Brain microvascular endothelial cell (primary cell): Measurements from ENCODE around the gene HERPUD1.
"Not testable (repeated sequence)": the region's sequence is repeated elsewhere in the genome, so short reads cannot be mapped to it uniquely, and the experiment has no call there.

Experiments used
- DNase-seq: peaks from one replicate; pipeline ENCODE4 v3.0.0-alpha.2; 2020
- H3K27ac ChIP-seq: fragments of 250-450 bp; sonication (Bioruptor Pico); 2 replicates; pipeline ENCODE4 v1.5.1; 2020; ENCODE audit warnings: mild to moderate bottlenecking, moderate library complexity
- H3K27me3 ChIP-seq: fragments of 250-450 bp; sonication (Bioruptor Pico); replicated peaks from 2 replicates; pipeline ENCODE4 v1.5.1; 2020; ENCODE audit warnings: mild to moderate bottlenecking
- H3K36me3 ChIP-seq: fragments of 250-450 bp; sonication (Bioruptor Pico); replicated peaks from 2 replicates; pipeline ENCODE4 v1.5.1; 2020; ENCODE audit warnings: mild to moderate bottlenecking
- H3K4me3 ChIP-seq: 2 replicates; pipeline ENCODE4 v1.5.1; 2011; ENCODE audit warnings: low read depth, mild to moderate bottlenecking, control low read depth, low read length, moderate library complexity
- CTCF ChIP-seq: IDR thresholded peaks from 2 replicates; pipeline ENCODE4 v1.5.1; 2011; ENCODE audit warnings: low read depth, mild to moderate bottlenecking, moderate library complexity, low read length, control low read depth, inconsistent platforms; ENCODE audit errors: missing control alignments
- in situ Hi-C: cut with HindIII; loops from 2 replicates; pipeline ENCODE4 v1.10.0; 2017; ENCODE audit warnings: low sequenced_read_pairs, low pct_ligation_motif_present

HERPUD1 gene

GRCh38 chr16:56985288-56985961, 53.5 kb downstream of the HERPUD1 start:
- peak; percentile 83 for DNase-seq
- Histone ChIP-seq H3K36me3 (no peaks in the 10 kb centered on the region), H3K4me3 (no peak overlapping the region)

GRCh38 chr16:56985962-56986360, 54.0 kb downstream of the HERPUD1 start:
- in situ Hi-C loops, result no loop called here
- TF ChIP-seq CTCF, result no peak
- no peaks in the 10 kb centered on the region for H3K27me3 ChIP-seq
- peak overlapping the region; percentile 18 for H3K27ac ChIP-seq
- no peak overlapping the region for H3K4me3 ChIP-seq
- no peak for DNase-seq
- no peaks in the 10 kb centered on the region for H3K36me3 ChIP-seq

More at GRCh38 chr16:56985288-56985961, 53.5 kb downstream of the HERPUD1 start:
- Histone ChIP-seq H3K27ac (peak overlapping the region; percentile 26), H3K27me3 (no peaks in the 10 kb centered on the region)
- TF ChIP-seq CTCF, result no peak
- in situ Hi-C loops, result no loop called here

GRCh38 chr16:56986361-56986760, 54.4 kb downstream of the HERPUD1 start:
- H3K27me3 ChIP-seq, result no peaks in the 10 kb centered on the region
- no peak overlapping the region for H3K4me3 ChIP-seq
- in situ Hi-C loops, result no loop called here
- no peak overlapping the region for H3K27ac ChIP-seq
- no peak for TF ChIP-seq CTCF
- no peak for DNase-seq
- no peaks in the 10 kb centered on the region for H3K36me3 ChIP-seq

- H3K27me3 ChIP-seq, H3K36me3 ChIP-seq, DNase-seq, H3K4me3 ChIP-seq, H3K27ac ChIP-seq, in situ Hi-C loops: not testable (repeated sequence)
Observed at GRCh38 chr16:56986908-56987307, 55.0 kb downstream of the HERPUD1 start.

GRCh38 chr16:56987692-56988091, 55.8 kb downstream of the HERPUD1 start:
- no peak overlapping the region for H3K27ac ChIP-seq

More at GRCh38 chr16:56987692-56988091, 55.8 kb downstream of the HERPUD1 start:
- TF ChIP-seq CTCF, result no peak
- Histone ChIP-seq H3K27me3 (no peaks in the 10 kb centered on the region), H3K4me3 (no peak overlapping the region), H3K36me3 (no peaks in the 10 kb centered on the region)
- DNase-seq, result no peak
- in situ Hi-C loops, result no loop called here
